Effector memory CD8-positive, alpha-beta T cell (primary cell): ENCODE data around the gene GABRB1.
"Not testable (repeated sequence)": the region's sequence is repeated elsewhere in the genome, so short reads cannot be mapped to it uniquely, and the experiment has no call there.

Source experiments
- ATAC-seq: fragments of 150-1000 bp; cut with Tn5 transposase; replicated peaks from 2 replicates; pipeline ENCODE4 v1.10.0; 2021; ENCODE audit warnings: mild to moderate bottlenecking, moderate library complexity
- DNase-seq, 3 experiments: peaks; one replicate each; pipeline ENCODE4 v3.0.0; 2021
- H3K27ac Mint-ChIP-seq, 2 donors: one replicate each; pipeline ENCODE4 v1.8.0; 2022; ENCODE audit warnings: mild to moderate bottlenecking in 2 of 2, mixed read lengths in 2 of 2, moderate library complexity in 2 of 2
- H3K27me3 Mint-ChIP-seq, 2 donors: one replicate each; pipeline ENCODE4 v1.8.0; 2022; ENCODE audit warnings: mixed read lengths in 2 of 2
- H3K36me3 Mint-ChIP-seq: one replicate; pipeline ENCODE4 v1.8.0; 2022; ENCODE audit warnings: mild to moderate bottlenecking, moderate library complexity, mixed read lengths; ENCODE audit not compliant: insufficient read depth
- H3K4me1 Mint-ChIP-seq, 2 donors: one replicate each; pipeline ENCODE4 v1.8.0; 2022; ENCODE audit warnings: low read depth in 2 of 2, mixed read lengths in 2 of 2
- H3K4me3 Mint-ChIP-seq, 2 donors: one replicate each; pipeline ENCODE4 v1.8.0; 2022; ENCODE audit warnings: mild to moderate bottlenecking in 2 of 2, mixed read lengths in 2 of 2, moderate library complexity in 2 of 2
- H3K9me3 Mint-ChIP-seq, 2 donors: one replicate each; pipeline ENCODE4 v1.8.0; 2022; ENCODE audit warnings: mixed read lengths in 2 of 2

GABRB1 gene

GRCh38 chr4:47330866-47331265 is 299.5 kb downstream of the GABRB1 start:
- Mint-ChIP-seq H3K9me3 (no peaks in the 10 kb centered on the region), H3K4me1 (no peaks in the 10 kb centered on the region), H3K27me3 (peaks cover 17% of the 10 kb centered on the region in 2 donors), H3K36me3 (no peaks in the 10 kb centered on the region), H3K4me3 (no peak overlapping the region), H3K27ac (no peak overlapping the region)
- ATAC-seq (no peak), DNase-seq (no peak)

DNA sequence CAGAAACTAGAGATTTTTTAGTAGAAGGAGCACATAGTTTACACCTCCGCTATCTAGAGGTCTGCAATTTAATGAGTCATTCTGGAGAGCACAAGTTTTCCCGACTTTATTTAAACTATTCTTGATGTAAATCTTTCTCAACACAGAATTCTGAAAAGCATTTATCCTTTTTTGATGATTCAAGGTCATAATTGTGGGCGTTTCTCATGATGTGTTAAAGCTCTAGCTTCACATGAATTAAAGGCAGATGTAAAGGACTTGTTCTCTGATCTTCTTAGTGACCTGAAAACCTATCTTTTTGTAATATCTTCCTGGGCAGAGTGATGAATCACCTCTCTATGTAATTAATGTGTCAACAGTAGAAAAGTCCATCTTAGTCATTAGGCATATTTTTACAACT is 303.3 kb downstream of the GABRB1 start:
- H3K4me3 Mint-ChIP-seq: no peak overlapping the region
- H3K36me3 Mint-ChIP-seq: no peaks in the 10 kb centered on the region
- H3K27me3 Mint-ChIP-seq: peaks cover 35% of the 10 kb centered on the region in 2 donors
- DNase-seq: no peak
- no peaks in the 10 kb centered on the region for H3K4me1 Mint-ChIP-seq
- ATAC-seq: no peak
- no peak overlapping the region for H3K27ac Mint-ChIP-seq
- no peaks in the 10 kb centered on the region for H3K9me3 Mint-ChIP-seq

- Mint-ChIP-seq H3K27ac (no peak overlapping the region), H3K9me3 (no peaks in the 10 kb centered on the region), H3K4me3 (no peak overlapping the region), H3K4me1 (no peaks in the 10 kb centered on the region), H3K27me3 (peaks cover 35 to 45% of the 10 kb centered on the region in 2 donors), H3K36me3 (no peaks in the 10 kb centered on the region)
- no peak for ATAC-seq
- DNase-seq: no peak
Observed at GRCh38 chr4:47337893-47338292, 306.5 kb downstream of the GABRB1 start.

DNA sequence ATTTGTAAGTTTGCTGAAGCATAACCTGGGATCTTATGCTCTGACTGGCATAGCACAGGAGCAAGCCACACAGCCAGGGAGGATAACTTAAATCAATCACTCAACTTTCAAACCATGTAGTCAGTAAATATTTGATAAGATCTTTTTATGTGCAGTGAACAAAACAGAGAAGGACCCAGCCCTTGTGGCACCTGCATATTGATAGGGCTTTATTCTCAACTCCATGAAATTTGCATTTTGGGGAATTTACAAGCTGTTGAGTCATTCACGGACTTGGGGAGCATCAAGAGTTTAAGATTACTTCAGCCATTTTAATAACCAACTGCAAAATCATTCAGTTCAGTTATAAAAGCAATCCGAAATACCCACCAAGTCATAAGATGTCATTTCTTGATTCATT is 309.5 kb downstream of the GABRB1 start:
- Mint-ChIP-seq H3K4me1 (no peaks in the 10 kb centered on the region), H3K27ac (no peak overlapping the region), H3K9me3 (no peaks in the 10 kb centered on the region), H3K36me3 (no peaks in the 10 kb centered on the region), H3K4me3 (no peak overlapping the region), H3K27me3 (peaks cover 31 to 39% of the 10 kb centered on the region in 2 donors)
- ATAC-seq (no peak), DNase-seq (no peak)

- no peaks in the 10 kb centered on the region for H3K4me1 Mint-ChIP-seq
- DNase-seq: no peak
- ATAC-seq: no peak
- H3K4me3 Mint-ChIP-seq: no peak overlapping the region
- no peaks in the 10 kb centered on the region for H3K9me3 Mint-ChIP-seq
- no peak overlapping the region for H3K27ac Mint-ChIP-seq
- no peaks in the 10 kb centered on the region for H3K36me3 Mint-ChIP-seq
- H3K27me3 Mint-ChIP-seq: peaks cover 12 to 22% of the 10 kb centered on the region in 2 donors
Observed at GRCh38 chr4:47342796-47343195, 311.4 kb downstream of the GABRB1 start.

- Mint-ChIP-seq H3K9me3 (peaks cover 0 to 2% of the 10 kb centered on the region in 2 donors), H3K4me3 (no peak overlapping the region), H3K27me3 (peaks cover 21 to 23% of the 10 kb centered on the region in 2 donors), H3K27ac (no peak overlapping the region), H3K4me1 (no peaks in the 10 kb centered on the region), H3K36me3 (no peaks in the 10 kb centered on the region)
- no peak for DNase-seq
- ATAC-seq: no peak
Observed at GRCh38 chr4:47349326-47349725, 318.0 kb downstream of the GABRB1 start.

DNA sequence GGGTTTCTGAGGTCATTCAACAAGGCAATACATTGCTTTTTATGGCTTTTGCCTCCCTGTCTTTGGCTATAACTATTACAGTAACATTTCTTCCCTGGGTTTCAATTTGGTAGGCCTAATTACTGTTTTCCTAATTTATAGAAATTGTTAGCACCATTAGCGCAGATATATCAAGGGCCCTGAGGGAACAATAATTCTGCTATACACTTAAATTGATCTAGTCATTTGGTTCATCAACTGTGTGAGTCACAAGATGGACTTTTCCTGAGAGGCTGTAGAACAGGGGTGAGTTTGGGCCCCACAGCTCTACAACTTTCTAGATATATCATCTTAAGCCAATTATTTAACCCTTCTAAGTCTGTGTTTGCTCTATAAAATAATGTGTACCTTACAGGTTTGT is 324.2 kb downstream of the GABRB1 start:
- no peaks in the 10 kb centered on the region for H3K36me3 Mint-ChIP-seq
- H3K27me3 Mint-ChIP-seq: peaks cover 0 to 13% of the 10 kb centered on the region in 2 donors
- DNase-seq (no peak), ATAC-seq (no peak)
- H3K4me3 Mint-ChIP-seq: no peak overlapping the region
- no peaks in the 10 kb centered on the region for H3K4me1 Mint-ChIP-seq
- H3K9me3 Mint-ChIP-seq: peaks cover 0 to 2% of the 10 kb centered on the region in 2 donors
- H3K27ac Mint-ChIP-seq: no peak overlapping the region

- no peak for DNase-seq
- no peak overlapping the region for H3K4me3 Mint-ChIP-seq
- H3K4me1 Mint-ChIP-seq: no peaks in the 10 kb centered on the region
- no peak overlapping the region for H3K27ac Mint-ChIP-seq
- no peaks in the 10 kb centered on the region for H3K9me3 Mint-ChIP-seq
- no peaks in the 10 kb centered on the region for H3K36me3 Mint-ChIP-seq
- peaks cover 18 to 38% of the 10 kb centered on the region in 2 donors for H3K27me3 Mint-ChIP-seq
- ATAC-seq: no peak
Observed at GRCh38 chr4:47359891-47360290, 328.5 kb downstream of the GABRB1 start.

GRCh38 chr4:47367761-47368160 is 336.4 kb downstream of the GABRB1 start:
- no peaks in the 10 kb centered on the region for H3K9me3 Mint-ChIP-seq
- ATAC-seq: no peak

GRCh38 chr4:47368211-47368610 is 336.8 kb downstream of the GABRB1 start:
- Mint-ChIP-seq H3K36me3 (no peaks in the 10 kb centered on the region), H3K4me1 (no peaks in the 10 kb centered on the region), H3K27ac (no peak overlapping the region), H3K4me3 (no peak overlapping the region), H3K27me3 (peaks cover 28 to 45% of the 10 kb centered on the region in 2 donors), H3K9me3 (no peaks in the 10 kb centered on the region)
- DNase-seq: no peak
- ATAC-seq: no peak

More at GRCh38 chr4:47367761-47368160, 336.4 kb downstream of the GABRB1 start:
- Mint-ChIP-seq H3K4me3 (no peak overlapping the region), H3K27ac (no peak overlapping the region), H3K36me3 (no peaks in the 10 kb centered on the region), H3K4me1 (no peaks in the 10 kb centered on the region), H3K27me3 (peaks cover 24 to 41% of the 10 kb centered on the region in 2 donors)
- no peak for DNase-seq

DNA sequence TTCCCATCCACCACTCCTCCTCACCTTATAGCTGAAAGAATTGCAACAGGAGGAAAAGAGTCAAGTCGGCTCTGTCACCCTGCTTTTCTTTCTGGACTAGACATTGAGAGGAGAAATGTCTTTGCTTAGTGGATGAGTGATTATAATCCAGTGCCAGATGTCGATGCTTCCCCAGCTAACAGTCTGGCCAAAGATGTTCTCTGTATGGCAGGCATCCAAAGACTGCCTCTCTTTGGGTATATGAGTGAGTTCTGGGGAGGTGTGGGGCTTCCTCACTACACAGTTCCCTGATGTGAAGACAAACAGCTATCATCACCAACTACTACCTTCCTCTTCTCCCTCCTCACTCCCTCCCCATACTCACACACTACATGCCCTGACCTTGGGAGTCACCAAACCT is 341.2 kb downstream of the GABRB1 start:
- H3K27me3 Mint-ChIP-seq: peaks cover 34 to 45% of the 10 kb centered on the region in 2 donors
- no peak overlapping the region for H3K4me3 Mint-ChIP-seq
- no peaks in the 10 kb centered on the region for H3K4me1 Mint-ChIP-seq
- H3K36me3 Mint-ChIP-seq: no peaks in the 10 kb centered on the region
- ATAC-seq (no peak), DNase-seq (no peak)
- H3K27ac Mint-ChIP-seq: no peak overlapping the region
- H3K9me3 Mint-ChIP-seq: no peaks in the 10 kb centered on the region

DNA sequence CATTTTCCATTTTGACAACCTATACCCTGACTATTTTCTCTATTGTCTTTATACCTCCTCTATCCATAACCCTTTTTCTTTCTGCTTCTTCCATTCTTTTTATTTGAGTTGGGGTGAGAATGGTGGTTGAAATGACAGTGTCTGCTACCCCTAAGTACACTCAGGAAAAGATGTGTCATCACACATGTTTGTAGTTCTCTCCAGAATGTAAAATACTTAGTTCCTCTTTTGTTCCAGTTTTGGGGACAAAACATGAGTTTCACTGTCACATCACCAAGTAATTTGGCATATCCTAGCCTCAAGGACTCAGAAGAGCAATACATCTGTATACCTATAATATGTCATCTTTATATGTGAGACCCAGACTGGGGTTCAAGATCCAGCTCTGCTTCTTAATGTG is 341.8 kb downstream of the GABRB1 start:
- H3K4me3 Mint-ChIP-seq: no peak overlapping the region
- peaks cover 35 to 45% of the 10 kb centered on the region in 2 donors for H3K27me3 Mint-ChIP-seq
- no peaks in the 10 kb centered on the region for H3K9me3 Mint-ChIP-seq
- H3K4me1 Mint-ChIP-seq: no peaks in the 10 kb centered on the region
- H3K36me3 Mint-ChIP-seq: no peaks in the 10 kb centered on the region
- ATAC-seq: no peak
- no peak for DNase-seq
- H3K27ac Mint-ChIP-seq: no peak overlapping the region

DNA sequence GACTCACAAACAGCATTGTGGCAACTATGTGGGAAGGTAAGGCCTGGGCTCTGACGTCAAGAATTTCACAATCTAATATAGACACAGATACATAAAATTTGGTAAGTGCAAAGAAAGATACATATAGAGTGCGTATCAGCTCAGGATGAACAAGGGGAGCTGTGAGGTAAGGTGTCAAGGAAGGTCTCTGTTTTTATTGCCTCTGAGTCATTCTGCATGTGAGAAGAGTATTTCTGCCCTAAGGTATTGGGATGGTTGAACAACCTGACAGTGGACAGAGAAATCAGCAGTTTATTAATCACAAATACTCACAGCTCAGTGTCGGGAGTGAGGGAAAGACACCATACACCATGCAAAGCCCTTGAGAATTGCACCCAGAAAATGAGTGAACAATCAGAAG is 342.3 kb downstream of the GABRB1 start:
- Mint-ChIP-seq H3K27ac (no peak overlapping the region), H3K4me3 (no peak overlapping the region)

GRCh38 chr4:47374477-47374876 is 343.1 kb downstream of the GABRB1 start:
- DNase-seq (no peak), ATAC-seq (no peak)
- Mint-ChIP-seq H3K36me3 (no peaks in the 10 kb centered on the region), H3K27ac (no peak overlapping the region), H3K4me3 (no peak overlapping the region), H3K9me3 (no peaks in the 10 kb centered on the region), H3K4me1 (no peaks in the 10 kb centered on the region), H3K27me3 (peaks cover 35 to 42% of the 10 kb centered on the region in 2 donors)

More for the DNA sequence above, 342.3 kb downstream of the GABRB1 start:
- no peaks in the 10 kb centered on the region for H3K36me3 Mint-ChIP-seq
- ATAC-seq (no peak), DNase-seq (no peak)
- no peaks in the 10 kb centered on the region for H3K4me1 Mint-ChIP-seq
- no peaks in the 10 kb centered on the region for H3K9me3 Mint-ChIP-seq
- peaks cover 35 to 45% of the 10 kb centered on the region in 2 donors for H3K27me3 Mint-ChIP-seq

GRCh38 chr4:47378021-47378530 is 346.7 kb downstream of the GABRB1 start:
- H3K9me3 Mint-ChIP-seq, H3K36me3 Mint-ChIP-seq, ATAC-seq, H3K4me3 Mint-ChIP-seq, H3K27ac Mint-ChIP-seq, DNase-seq, H3K4me1 Mint-ChIP-seq: not testable (repeated sequence)
- H3K27me3 Mint-ChIP-seq: peaks cover 18 to 20% of the 10 kb centered on the region in 2 donors
